Measurements from ENCODE around the gene ARHGAP33.
A peak's percentile ranks its signal among the peaks of the same experiment; 100 is the strongest.
"Not testable (repeated sequence)": the region's sequence is repeated elsewhere in the genome, so short reads cannot be mapped to it uniquely, and the experiment has no call there.

ARHGAP33 gene

GRCh38 chr19:35795564-35795963 lies 20.2 kb downstream of the ARHGAP33 start:
- not testable (repeated sequence) for DNase-seq (ENCODE audit: low spot score)

- DNase-seq (ENCODE audit: low spot score) = no peak
Observed at GRCh38 chr19:35796645-35797542, 21.5 kb downstream of the ARHGAP33 start.

GRCh38 chr19:35797663-35798062 lies 22.3 kb downstream of the ARHGAP33 start:
- DNase-seq (ENCODE audit: low spot score) = no peak

GRCh38 chr19:35801828-35802227 lies 26.5 kb downstream of the ARHGAP33 start:
- no peak for DNase-seq (ENCODE audit: low spot score)

GRCh38 chr19:35805526-35806102 lies 30.2 kb downstream of the ARHGAP33 start:
- DNase-seq (ENCODE audit: low spot score) = no peak

GRCh38 chr19:35806597-35806996 lies 31.2 kb downstream of the ARHGAP33 start:
- DNase-seq (ENCODE audit: low spot score) = no peak

- DNase-seq (ENCODE audit: low spot score) = no peak
Observed at GRCh38 chr19:35807633-35808032, 32.3 kb downstream of the ARHGAP33 start.

GRCh38 chr19:35811317-35812219 lies 36.2 kb downstream of the ARHGAP33 start:
- no peak for DNase-seq (ENCODE audit: low spot score)

- DNase-seq (ENCODE audit: low spot score) = no peak
Observed at GRCh38 chr19:35812220-35813042, 37.1 kb downstream of the ARHGAP33 start, which contains the start of gene PRODH2. PRODH2 (minus strand) TSS chr19:35812845; CDS start chr19:35812805, 40 bp downstream.

GRCh38 chr19:35813043-35813890 lies 37.9 kb downstream of the ARHGAP33 start:
- no peak for DNase-seq (ENCODE audit: low spot score)

GRCh38 chr19:35816262-35816661 lies 40.9 kb downstream of the ARHGAP33 start:
- no peak for DNase-seq (ENCODE audit: low spot score)

- DNase-seq (ENCODE audit: low spot score) = no peak
Observed at GRCh38 chr19:35816846-35817245, 41.5 kb downstream of the ARHGAP33 start.

GRCh38 chr19:35818445-35818844 lies 43.1 kb downstream of the ARHGAP33 start:
- no peak for DNase-seq (ENCODE audit: low spot score)

GRCh38 chr19:35822579-35822978 lies 47.2 kb downstream of the ARHGAP33 start:
- no peak for DNase-seq (ENCODE audit: low spot score)

- DNase-seq (ENCODE audit: low spot score) = no peak
Observed at GRCh38 chr19:35824150-35824549, 48.8 kb downstream of the ARHGAP33 start.

GRCh38 chr19:35828692-35829301 lies 53.4 kb downstream of the ARHGAP33 start:
- DNase-seq (ENCODE audit: low spot score) = peak; percentile 16

GRCh38 chr19:35830986-35831385 lies 55.6 kb downstream of the ARHGAP33 start:
- DNase-seq (ENCODE audit: low spot score) = no peak

- no peak for DNase-seq (ENCODE audit: low spot score)
Observed at GRCh38 chr19:35832054-35832453, 56.7 kb downstream of the ARHGAP33 start.

GRCh38 chr19:35833972-35834371 lies 58.6 kb downstream of the ARHGAP33 start:
- no peak for DNase-seq (ENCODE audit: low spot score)

- DNase-seq (ENCODE audit: low spot score) = not testable (repeated sequence)
Observed at GRCh38 chr19:35836096-35836495, 60.7 kb downstream of the ARHGAP33 start.
